Measurements from ENCODE around the gene PLCB4.

PLCB4 gene

DNA sequence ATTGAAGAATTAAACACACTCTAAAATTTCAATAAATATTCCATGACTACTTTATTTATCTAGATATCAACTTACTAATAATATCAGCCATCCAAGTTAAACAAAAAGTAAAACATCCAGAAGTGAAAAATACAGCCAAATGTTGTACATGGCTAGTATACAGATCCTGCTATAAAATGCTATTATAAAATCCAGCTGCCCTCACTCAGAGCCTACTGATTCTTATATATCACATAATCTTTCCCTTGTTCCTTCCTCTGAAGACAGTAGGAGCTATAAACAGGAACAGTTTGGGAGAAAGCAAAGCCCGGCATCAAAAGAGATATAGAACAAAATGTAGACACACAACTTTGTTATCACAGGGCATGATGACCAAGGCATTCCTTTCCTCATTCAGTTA, 212.9 kb downstream of the PLCB4 start:
- in situ Hi-C loops (cut with HindIII; ENCODE audit: low sequenced_read_pairs) = no loop called here
- TF ChIP-seq, protein P1, sequence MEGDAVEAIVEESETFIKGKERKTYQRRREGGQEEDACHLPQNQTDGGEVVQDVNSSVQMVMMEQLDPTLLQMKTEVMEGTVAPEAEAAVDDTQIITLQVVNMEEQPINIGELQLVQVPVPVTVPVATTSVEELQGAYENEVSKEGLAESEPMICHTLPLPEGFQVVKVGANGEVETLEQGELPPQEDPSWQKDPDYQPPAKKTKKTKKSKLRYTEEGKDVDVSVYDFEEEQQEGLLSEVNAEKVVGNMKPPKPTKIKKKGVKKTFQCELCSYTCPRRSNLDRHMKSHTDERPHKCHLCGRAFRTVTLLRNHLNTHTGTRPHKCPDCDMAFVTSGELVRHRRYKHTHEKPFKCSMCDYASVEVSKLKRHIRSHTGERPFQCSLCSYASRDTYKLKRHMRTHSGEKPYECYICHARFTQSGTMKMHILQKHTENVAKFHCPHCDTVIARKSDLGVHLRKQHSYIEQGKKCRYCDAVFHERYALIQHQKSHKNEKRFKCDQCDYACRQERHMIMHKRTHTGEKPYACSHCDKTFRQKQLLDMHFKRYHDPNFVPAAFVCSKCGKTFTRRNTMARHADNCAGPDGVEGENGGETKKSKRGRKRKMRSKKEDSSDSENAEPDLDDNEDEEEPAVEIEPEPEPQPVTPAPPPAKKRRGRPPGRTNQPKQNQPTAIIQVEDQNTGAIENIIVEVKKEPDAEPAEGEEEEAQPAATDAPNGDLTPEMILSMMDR (IDR thresholded peaks at IDR 0.05; ENCODE audit: low read depth, low read length, missing control alignments) = no peak
- no peak overlapping the region for H3K4me3 ChIP-seq (ENCODE audit: low read depth, low read length)
- no peak for DNase-seq (ENCODE audit: low read depth)

DNA sequence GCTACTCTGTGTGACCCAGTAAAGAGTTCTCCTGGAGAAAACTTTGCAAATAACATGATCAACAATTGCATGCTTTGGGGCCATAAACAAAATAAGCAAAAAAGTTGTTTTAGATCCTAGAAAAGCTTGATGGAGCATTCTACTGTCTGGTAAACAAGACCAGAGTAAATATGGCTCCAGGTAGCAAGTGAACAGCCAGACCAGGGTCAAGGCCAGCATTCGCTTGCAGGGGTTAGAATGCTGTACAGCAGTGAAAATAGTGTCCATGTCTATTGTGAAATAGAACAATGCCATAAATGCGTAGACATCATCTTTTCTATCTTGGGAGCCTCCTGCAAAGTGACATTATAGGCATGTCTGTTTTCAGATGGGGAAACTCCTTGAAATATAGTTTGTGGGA, 216.7 kb downstream of the PLCB4 start:
- in situ Hi-C loops (cut with HindIII; ENCODE audit: low sequenced_read_pairs) = no loop called here
- TF ChIP-seq, protein P1 (IDR thresholded peaks at IDR 0.05; ENCODE audit: low read depth, low read length, missing control alignments) = no peak
- no peak for DNase-seq (ENCODE audit: low read depth)
- no peak overlapping the region for H3K4me3 ChIP-seq (ENCODE audit: low read depth, low read length)

DNA sequence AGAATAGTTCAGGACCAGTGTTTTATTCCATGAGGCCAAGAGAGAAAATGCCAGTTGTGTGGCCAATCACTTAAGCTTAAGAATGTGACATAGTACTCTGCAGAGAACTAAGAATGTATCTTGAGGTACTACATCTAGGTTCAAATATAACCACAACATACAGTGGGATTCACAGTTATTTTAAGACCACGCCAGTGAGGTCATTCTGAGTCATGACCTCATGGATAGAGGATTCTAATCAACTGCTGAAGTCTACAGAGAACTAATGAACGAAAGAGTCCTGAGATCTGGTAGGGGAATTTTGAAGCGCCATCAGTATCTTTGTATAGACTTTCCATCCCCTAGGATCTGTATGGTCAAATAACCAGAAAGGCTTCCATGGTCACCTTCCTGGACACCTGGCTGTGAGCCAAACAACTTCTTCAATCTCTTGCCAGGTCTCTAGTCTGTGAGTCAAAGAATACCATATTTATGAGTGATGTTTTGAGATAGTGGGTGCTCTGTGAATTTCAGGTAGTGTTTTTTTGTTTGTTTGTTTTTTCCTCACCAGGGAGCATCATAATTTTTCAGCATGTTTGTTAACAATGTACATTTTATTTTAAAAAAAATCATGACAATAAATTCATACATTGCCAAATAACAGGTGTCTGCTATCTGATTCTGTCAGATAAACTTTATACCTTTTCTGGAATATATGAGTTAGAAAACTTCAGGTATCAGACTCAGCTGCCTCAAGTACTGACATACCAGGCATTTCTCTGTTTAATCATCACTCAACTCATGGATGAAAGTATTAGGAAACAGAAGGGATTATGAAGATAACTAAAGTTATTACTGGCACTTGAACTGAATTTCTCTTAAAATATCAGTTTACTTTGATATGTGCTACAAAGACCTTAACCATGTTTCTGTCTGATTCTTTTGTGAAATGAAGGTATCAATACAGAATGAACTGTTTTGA, 217.9 kb downstream of the PLCB4 start:
- in situ Hi-C loops (cut with HindIII; ENCODE audit: low sequenced_read_pairs) = no loop called here
- no peak overlapping the region for H3K4me3 ChIP-seq (ENCODE audit: low read depth, low read length)
- no peak for DNase-seq (ENCODE audit: low read depth)
- TF ChIP-seq, protein P1 (IDR thresholded peaks at IDR 0.05; ENCODE audit: low read depth, low read length, missing control alignments) = no peak

DNA sequence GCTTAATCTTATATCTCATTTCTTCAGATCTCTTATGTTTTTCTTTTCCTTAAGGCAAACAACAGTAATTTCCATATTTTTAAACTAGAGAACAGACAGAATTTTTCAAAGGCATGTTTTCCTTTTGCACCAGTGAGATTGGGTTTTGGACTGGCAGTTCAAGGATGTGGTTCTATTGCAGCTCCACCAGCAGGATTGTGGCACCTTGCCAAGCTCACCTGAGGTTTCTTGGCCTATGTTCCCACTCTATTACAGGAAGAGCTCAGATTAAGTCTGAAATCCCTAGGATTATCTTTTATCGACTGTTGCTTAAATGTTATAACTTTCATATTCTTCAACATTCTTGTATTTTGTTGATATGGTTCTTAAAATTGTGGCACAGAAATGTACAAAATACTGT, 218.9 kb downstream of the PLCB4 start:
- in situ Hi-C loops (cut with HindIII; ENCODE audit: low sequenced_read_pairs) = no loop called here
- DNase-seq (ENCODE audit: low read depth) = no peak

DNA sequence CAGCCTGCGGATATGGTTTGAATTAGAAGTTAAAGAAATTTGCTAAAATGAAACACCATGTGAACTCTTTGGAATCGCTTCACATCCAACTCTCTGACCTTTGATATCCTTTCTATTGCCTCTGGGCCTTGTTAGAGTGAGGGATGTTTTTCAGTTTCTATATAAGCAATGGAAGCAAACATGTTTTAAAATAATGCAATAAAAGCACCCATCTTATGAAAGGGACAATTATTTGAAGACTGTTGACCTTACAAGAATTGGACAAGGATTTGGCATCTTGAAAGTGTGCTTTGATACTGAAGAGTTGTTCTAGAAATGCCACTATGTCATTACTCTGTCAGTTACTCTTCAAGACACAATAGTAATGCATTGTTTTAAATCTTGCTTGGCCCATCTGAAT, 221.4 kb downstream of the PLCB4 start:
- TF ChIP-seq, protein P1 (IDR thresholded peaks at IDR 0.05; ENCODE audit: low read depth, low read length, missing control alignments) = no peak
- no peak overlapping the region for H3K4me3 ChIP-seq (ENCODE audit: low read depth, low read length)
- no peak for DNase-seq (ENCODE audit: low read depth)
- in situ Hi-C loops (cut with HindIII; ENCODE audit: low sequenced_read_pairs) = loop anchor here (5.0 kb wide), 1 partner anchor 42 kb away; no protein-coding TSS in a partner anchor

More for the DNA sequence above, 218.9 kb downstream of the PLCB4 start:
- no peak overlapping the region for H3K4me3 ChIP-seq (ENCODE audit: low read depth, low read length)
- TF ChIP-seq, protein P1 (IDR thresholded peaks at IDR 0.05; ENCODE audit: low read depth, low read length, missing control alignments) = no peak

DNA sequence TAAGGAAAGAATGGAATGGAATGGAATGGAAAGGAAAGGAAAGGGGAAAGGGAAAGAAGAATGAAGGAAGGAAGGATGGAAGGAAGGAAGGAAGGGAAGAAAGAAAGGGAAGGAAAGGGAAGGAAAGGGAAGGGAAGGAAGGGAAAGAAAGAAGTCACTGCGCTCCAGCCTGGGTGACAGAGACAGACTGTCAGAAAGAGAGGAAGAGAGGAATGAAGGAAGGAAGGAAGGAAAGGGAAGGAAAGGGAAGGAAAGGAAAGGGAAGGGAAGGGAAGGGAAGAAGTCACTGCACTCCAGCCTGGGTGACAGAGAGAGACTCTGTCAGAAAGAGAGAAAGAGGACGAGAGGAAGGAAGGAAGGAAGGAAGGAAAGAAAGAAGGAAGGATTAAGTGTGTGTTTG, 224.3 kb downstream of the PLCB4 start:
- no peak overlapping the region for H3K4me3 ChIP-seq (ENCODE audit: low read depth, low read length)
- TF ChIP-seq, protein P1 (IDR thresholded peaks at IDR 0.05; ENCODE audit: low read depth, low read length, missing control alignments) = no peak
- no peak for DNase-seq (ENCODE audit: low read depth)
- in situ Hi-C loops (cut with HindIII; ENCODE audit: low sequenced_read_pairs) = loop anchor here (5.0 kb wide), 1 partner anchor 39 kb away; no protein-coding TSS in a partner anchor

Measured in astrocyte of the cerebellum (primary cell).